B cell (primary cell): Measurements from ENCODE around the gene CD4.
"Not testable (repeated sequence)": the region's sequence is repeated elsewhere in the genome, so short reads cannot be mapped to it uniquely, and the experiment has no call there.

Source experiments
- EZH2 ChIP-seq: IDR thresholded peaks from 2 replicates; pipeline ENCODE4 v1.6.1; 2012; ENCODE audit warnings: borderline replicate concordance, low read depth, mild to moderate bottlenecking, moderate library complexity, low read length; ENCODE audit not compliant: insufficient read depth, poor library complexity, severe bottlenecking
- TF ChIP-seq, protein P1 (sequence below): fragments of 200-600 bp; IDR thresholded peaks from one replicate; pipeline ENCODE4 v1.8.0; 2022; ENCODE audit warnings: antibody characterized with exemption, mild to moderate bottlenecking

DNA sequence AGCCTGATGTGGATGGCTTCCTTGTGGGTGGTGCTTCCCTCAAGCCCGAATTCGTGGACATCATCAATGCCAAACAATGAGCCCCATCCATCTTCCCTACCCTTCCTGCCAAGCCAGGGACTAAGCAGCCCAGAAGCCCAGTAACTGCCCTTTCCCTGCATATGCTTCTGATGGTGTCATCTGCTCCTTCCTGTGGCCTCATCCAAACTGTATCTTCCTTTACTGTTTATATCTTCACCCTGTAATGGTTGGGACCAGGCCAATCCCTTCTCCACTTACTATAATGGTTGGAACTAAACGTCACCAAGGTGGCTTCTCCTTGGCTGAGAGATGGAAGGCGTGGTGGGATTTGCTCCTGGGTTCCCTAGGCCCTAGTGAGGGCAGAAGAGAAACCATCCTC is 81.0 kb downstream of the CD4 start:
- TF ChIP-seq, protein P1, sequence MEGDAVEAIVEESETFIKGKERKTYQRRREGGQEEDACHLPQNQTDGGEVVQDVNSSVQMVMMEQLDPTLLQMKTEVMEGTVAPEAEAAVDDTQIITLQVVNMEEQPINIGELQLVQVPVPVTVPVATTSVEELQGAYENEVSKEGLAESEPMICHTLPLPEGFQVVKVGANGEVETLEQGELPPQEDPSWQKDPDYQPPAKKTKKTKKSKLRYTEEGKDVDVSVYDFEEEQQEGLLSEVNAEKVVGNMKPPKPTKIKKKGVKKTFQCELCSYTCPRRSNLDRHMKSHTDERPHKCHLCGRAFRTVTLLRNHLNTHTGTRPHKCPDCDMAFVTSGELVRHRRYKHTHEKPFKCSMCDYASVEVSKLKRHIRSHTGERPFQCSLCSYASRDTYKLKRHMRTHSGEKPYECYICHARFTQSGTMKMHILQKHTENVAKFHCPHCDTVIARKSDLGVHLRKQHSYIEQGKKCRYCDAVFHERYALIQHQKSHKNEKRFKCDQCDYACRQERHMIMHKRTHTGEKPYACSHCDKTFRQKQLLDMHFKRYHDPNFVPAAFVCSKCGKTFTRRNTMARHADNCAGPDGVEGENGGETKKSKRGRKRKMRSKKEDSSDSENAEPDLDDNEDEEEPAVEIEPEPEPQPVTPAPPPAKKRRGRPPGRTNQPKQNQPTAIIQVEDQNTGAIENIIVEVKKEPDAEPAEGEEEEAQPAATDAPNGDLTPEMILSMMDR: not testable (repeated sequence)
- TF ChIP-seq EZH2: not testable (repeated sequence)
